Measurements from ENCODE around the gene TIMM22. TPM values are rescaled to one million over a fixed set of nuclear protein-coding genes. Genes with fewer than 3 reads are reported as not detected.

Gene TIMM22
- total RNA-seq, 6 experiments from 2014 or later = 16.8 to 21.5 (median 18.2) TPM

DNA sequence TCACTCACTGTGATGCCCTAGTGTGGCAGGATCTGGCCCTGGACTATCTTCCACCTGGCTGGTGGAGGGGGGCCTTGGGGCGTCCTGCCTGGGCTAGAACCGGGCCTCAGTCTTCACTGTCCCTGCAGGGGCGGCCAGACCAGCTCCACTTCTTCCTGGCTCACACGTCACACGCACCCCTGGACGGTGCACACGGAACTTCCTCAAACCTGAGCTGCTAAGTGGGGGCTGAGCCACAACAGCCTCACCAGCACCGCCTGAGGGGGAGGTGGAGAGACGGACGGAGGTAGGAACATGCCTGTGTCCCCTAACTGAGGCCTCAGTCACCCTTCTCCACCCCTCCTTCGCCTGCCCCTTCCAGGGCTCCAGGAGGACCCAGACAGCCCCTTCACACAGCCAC is 36.6 kb downstream of the TIMM22 start:
- Mint-ChIP-seq H3K4me1 (ENCODE audit: low read depth) (peaks cover 11% of the 10 kb centered on the region), H3K9me3 (no peaks in the 10 kb centered on the region), H3K27me3 (ENCODE audit: insufficient read depth) (no peaks in the 10 kb centered on the region)

DNA sequence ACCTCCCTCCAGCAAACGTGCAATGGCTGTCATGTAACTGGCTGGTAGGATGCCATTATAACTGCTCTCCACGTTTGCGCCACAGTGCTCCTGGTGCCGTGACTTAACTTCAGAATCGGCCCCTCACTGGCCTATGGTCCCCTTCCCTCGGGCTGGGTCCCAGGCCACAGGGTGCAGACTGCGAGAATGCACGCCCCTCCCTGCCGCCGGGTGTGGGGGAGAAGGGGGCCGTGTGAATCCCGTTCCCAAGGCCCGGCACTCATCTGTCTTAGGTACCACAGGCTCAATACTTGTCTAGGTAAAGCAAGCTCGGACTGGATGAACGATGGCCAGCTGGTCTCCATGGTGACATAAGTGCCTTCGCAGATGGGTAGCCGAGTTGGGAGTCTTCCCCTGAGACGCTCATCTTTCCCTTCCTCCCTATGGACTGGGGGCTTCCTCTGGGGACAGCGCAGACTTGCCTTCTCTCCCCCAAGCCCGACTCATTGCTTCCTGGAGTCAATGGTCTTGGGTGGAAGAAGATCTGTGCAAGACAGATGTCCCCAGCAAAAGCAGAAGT is 37.8 kb downstream of the TIMM22 start:
- Mint-ChIP-seq H3K36me3 (ENCODE audit: low read depth) (no peaks in the 10 kb centered on the region), H3K4me1 (ENCODE audit: low read depth) (peaks cover under 1% of the 10 kb centered on the region), H3K4me3 (no peak overlapping the region)

More for the DNA sequence above, 36.6 kb downstream of the TIMM22 start:
- TF ChIP-seq, protein P1, sequence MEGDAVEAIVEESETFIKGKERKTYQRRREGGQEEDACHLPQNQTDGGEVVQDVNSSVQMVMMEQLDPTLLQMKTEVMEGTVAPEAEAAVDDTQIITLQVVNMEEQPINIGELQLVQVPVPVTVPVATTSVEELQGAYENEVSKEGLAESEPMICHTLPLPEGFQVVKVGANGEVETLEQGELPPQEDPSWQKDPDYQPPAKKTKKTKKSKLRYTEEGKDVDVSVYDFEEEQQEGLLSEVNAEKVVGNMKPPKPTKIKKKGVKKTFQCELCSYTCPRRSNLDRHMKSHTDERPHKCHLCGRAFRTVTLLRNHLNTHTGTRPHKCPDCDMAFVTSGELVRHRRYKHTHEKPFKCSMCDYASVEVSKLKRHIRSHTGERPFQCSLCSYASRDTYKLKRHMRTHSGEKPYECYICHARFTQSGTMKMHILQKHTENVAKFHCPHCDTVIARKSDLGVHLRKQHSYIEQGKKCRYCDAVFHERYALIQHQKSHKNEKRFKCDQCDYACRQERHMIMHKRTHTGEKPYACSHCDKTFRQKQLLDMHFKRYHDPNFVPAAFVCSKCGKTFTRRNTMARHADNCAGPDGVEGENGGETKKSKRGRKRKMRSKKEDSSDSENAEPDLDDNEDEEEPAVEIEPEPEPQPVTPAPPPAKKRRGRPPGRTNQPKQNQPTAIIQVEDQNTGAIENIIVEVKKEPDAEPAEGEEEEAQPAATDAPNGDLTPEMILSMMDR (IDR thresholded peaks at IDR 0.05) = no peak
- DNase-seq = no peak
- Mint-ChIP-seq H3K27ac (no peak overlapping the region), H3K36me3 (ENCODE audit: low read depth) (no peaks in the 10 kb centered on the region), H3K4me3 (no peak overlapping the region)

DNA sequence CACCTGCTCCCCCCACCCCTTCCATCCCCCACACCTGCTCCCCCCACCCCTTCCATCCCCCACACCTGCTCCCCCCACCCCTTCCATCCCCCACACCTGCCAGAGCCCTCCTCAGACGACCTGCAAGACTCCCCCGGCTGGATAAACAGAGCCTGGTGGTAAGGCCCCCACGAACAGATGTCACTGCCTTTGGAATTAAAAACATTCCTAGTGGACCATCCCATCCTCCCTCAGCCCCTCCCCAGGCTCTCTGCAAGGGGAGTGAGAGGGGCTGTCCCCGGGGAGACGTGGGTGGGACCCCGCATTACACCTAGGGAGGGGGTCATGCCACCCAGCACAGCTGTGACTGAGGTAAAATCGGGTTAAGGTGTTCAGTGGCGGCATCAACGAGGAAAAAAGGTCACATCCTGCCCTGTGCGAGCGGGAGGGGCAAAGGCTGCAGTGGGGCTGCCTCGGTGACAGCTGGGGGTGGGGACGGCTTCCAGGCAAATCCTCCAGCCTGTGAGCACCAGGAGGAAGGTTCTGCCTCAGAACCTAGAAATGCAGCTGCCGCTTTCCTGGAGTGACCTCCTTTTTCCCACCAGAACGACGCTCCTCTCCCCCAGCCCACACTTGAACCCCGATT is 38.7 kb downstream of the TIMM22 start:
- H3K4me1 Mint-ChIP-seq (ENCODE audit: low read depth) = no peaks in the 10 kb centered on the region
- no peaks in the 10 kb centered on the region for H3K36me3 Mint-ChIP-seq (ENCODE audit: low read depth)
- TF ChIP-seq, protein P1 (IDR thresholded peaks at IDR 0.05) = no peak
- H3K27me3 Mint-ChIP-seq (ENCODE audit: insufficient read depth) = no peaks in the 10 kb centered on the region
- no peak overlapping the region for H3K4me3 Mint-ChIP-seq
- H3K9me3 Mint-ChIP-seq = no peaks in the 10 kb centered on the region
- no peak overlapping the region for H3K27ac Mint-ChIP-seq
- DNase-seq = no peak

More for the DNA sequence above, 37.8 kb downstream of the TIMM22 start:
- TF ChIP-seq, protein P1 (IDR thresholded peaks at IDR 0.05) = no peak
- no peak for DNase-seq
- H3K9me3 Mint-ChIP-seq = no peaks in the 10 kb centered on the region
- H3K27me3 Mint-ChIP-seq (ENCODE audit: insufficient read depth) = no peaks in the 10 kb centered on the region
- no peak overlapping the region for H3K27ac Mint-ChIP-seq

DNA sequence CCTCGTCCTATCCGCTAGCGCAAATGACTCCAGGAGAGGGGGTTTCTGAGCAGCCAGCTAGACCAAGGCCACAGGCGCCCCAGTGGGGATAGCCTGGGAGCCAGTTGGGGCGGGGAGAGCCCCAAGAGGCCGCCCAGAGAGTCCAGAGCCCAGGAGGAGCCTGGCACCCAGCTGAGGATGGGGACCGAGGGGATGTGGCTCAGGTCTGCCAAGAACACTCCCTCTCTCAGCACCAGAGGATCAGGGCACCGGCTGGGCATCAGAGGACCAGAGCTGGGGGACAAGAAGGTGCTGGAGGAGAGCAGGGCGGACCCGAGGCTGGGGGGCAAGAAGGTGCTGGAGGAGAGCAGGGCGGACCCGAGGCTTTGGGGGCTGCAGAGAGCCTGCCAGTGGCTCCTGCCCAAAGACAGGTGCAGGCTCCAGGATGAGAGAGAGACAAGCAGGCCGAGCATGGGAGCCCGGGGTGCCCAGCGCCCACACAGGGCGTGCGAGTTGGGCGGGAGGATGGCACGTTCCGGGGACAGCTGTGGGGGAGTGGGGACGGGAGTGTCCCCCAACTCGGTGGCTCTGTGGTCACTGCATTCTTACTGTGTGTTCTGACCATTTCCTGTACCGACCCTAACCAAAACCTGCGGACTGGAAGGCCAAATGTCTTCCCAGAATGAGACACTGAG is 39.4 kb downstream of the TIMM22 start:
- H3K36me3 Mint-ChIP-seq (ENCODE audit: low read depth) = no peaks in the 10 kb centered on the region
- H3K4me3 Mint-ChIP-seq = no peak overlapping the region
- no peaks in the 10 kb centered on the region for H3K27me3 Mint-ChIP-seq (ENCODE audit: insufficient read depth)
- H3K9me3 Mint-ChIP-seq = no peaks in the 10 kb centered on the region
- H3K4me1 Mint-ChIP-seq (ENCODE audit: low read depth) = no peaks in the 10 kb centered on the region
- TF ChIP-seq, protein P1 (IDR thresholded peaks at IDR 0.05) = no peak
- DNase-seq = no peak
- no peak overlapping the region for H3K27ac Mint-ChIP-seq

DNA sequence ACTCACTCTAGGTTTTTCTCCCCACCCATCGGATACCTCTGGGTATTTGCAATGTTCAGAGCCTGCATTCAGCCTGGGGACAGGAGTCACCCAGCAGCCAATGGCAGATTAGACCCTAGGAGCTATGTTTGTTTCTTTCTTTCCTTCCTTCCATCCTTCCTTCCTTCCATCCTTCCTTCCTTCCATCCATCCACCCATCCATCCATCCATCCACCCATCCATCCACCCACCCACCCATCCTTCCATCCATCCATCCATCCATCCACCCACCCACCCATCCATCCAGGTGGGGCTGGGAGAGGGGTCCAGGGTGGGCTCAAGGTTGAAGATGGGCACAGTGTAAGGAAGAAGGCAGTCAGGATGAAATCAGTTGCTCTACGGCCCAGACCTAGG is 39.9 kb downstream of the TIMM22 start:
- Mint-ChIP-seq H3K9me3 (no peaks in the 10 kb centered on the region), H3K27me3 (ENCODE audit: insufficient read depth) (no peaks in the 10 kb centered on the region), H3K4me3 (no peak overlapping the region), H3K36me3 (ENCODE audit: low read depth) (peaks cover 3% of the 10 kb centered on the region), H3K27ac (no peak overlapping the region), H3K4me1 (ENCODE audit: low read depth) (no peaks in the 10 kb centered on the region)
- DNase-seq = no peak
- TF ChIP-seq, protein P1 (IDR thresholded peaks at IDR 0.05) = no peak

Measured in HFFc6 (cell line).